ENCODE data around the gene CTNNBL1. TPM values are rescaled to one million over a fixed set of nuclear protein-coding genes. Genes with fewer than 3 reads are reported as not detected.

CTNNBL1 gene
- total RNA-seq, 2 donors from 2014 or later, result 68.6 to 68.7 TPM

DNA sequence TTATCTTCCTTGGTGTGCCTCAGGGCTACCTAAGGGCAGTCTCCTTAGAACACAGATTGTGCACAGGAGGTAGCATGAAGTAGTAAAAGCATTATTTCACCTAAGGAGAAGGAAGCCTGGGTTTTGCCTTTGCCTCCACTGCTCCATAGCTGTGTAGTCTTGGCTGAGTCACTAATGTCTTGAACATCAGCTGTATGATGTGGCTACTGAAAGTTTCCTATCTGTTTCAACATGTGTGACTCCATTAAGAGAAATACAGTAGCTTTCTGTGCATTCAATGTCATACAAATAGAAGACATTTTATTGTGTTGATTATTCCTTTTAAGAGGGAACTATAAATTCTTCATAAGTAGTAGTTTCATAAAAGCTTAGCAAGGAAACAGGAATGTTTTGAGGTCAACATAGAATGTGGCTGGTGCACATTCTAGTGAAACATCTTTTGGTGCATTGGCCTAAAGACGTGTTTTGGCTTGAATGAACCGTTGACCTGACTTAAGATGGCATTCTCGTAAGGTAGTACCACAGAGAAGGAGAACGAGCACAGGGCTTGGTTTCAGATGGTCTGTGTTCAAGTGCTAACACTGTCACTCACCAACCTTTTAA is 70.6 kb downstream of the CTNNBL1 start:
- H3K9ac ChIP-seq (ENCODE audit: extremely low read depth, low read length, poor library complexity, severe bottlenecking), result no peak overlapping the region
- H3K36me3 ChIP-seq (ENCODE audit: control insufficient read depth, insufficient read depth, low read length), result peaks cover 30% of the 10 kb centered on the region
- no peaks in the 10 kb centered on the region for H3K9me3 Mint-ChIP-seq
- no peak overlapping the region for H3K27ac ChIP-seq (ENCODE audit: low read depth, low read length)
- no peak for TF ChIP-seq CTCF (conservative IDR thresholded peaks at IDR 0.05)
- H3K4me1 ChIP-seq (ENCODE audit: control insufficient read depth, insufficient read depth, low read length), result no peaks in the 10 kb centered on the region
- DNase-seq, result no peak
- WGBS, 2 experiments (ENCODE audit: insufficient coverage in 1 of 2, insufficient read length in 1 of 2), result 92 to 100% methylated on average over 4 of the region's 4 CpGs
- H3K4me1 Mint-ChIP-seq, result no peaks in the 10 kb centered on the region
- no peaks in the 10 kb centered on the region for H3K9me3 ChIP-seq (ENCODE audit: control insufficient read depth, low read length)
- H3K27ac Mint-ChIP-seq, result no peak overlapping the region
- no peaks in the 10 kb centered on the region for H3K27me3 Mint-ChIP-seq (ENCODE audit: insufficient read depth)
- no peak overlapping the region for H3K4me3 Mint-ChIP-seq
- H3K36me3 Mint-ChIP-seq (ENCODE audit: low read depth), result peaks cover 21% of the 10 kb centered on the region
- no peak overlapping the region for H3K4me3 ChIP-seq (ENCODE audit: low read length)
- H3K27me3 ChIP-seq (ENCODE audit: control insufficient read depth, insufficient read depth, low read length, poor library complexity, severe bottlenecking), result no peaks in the 10 kb centered on the region

GRCh38 chr20:37770908-37771307 is 77.1 kb downstream of the CTNNBL1 start:
- DNase-seq, result no peak
- H3K9me3 ChIP-seq (ENCODE audit: control insufficient read depth, low read length), result no peaks in the 10 kb centered on the region
- Mint-ChIP-seq H3K36me3 (ENCODE audit: low read depth) (peaks cover 21% of the 10 kb centered on the region), H3K27me3 (ENCODE audit: insufficient read depth) (no peaks in the 10 kb centered on the region), H3K9me3 (no peaks in the 10 kb centered on the region), H3K27ac (no peak overlapping the region), H3K4me3 (no peak overlapping the region), H3K4me1 (no peaks in the 10 kb centered on the region)
- H3K9ac ChIP-seq (ENCODE audit: extremely low read depth, low read length, poor library complexity, severe bottlenecking), result no peak overlapping the region
- H3K27ac ChIP-seq (ENCODE audit: low read depth, low read length), result no peak overlapping the region
- no peak for TF ChIP-seq CTCF (conservative IDR thresholded peaks at IDR 0.05)
- H3K27me3 ChIP-seq (ENCODE audit: control insufficient read depth, insufficient read depth, low read length, poor library complexity, severe bottlenecking), result no peaks in the 10 kb centered on the region
- H3K4me3 ChIP-seq (ENCODE audit: low read length), result no peak overlapping the region
- WGBS, 2 experiments (ENCODE audit: insufficient coverage in 1 of 2, insufficient read length in 1 of 2), result 99 to 100% methylated on average over 1 to 5 of the region's 5 CpGs
- peaks cover 34% of the 10 kb centered on the region for H3K36me3 ChIP-seq (ENCODE audit: control insufficient read depth, insufficient read depth, low read length)
- H3K4me1 ChIP-seq (ENCODE audit: control insufficient read depth, insufficient read depth, low read length), result no peaks in the 10 kb centered on the region

- Mint-ChIP-seq H3K27me3 (ENCODE audit: insufficient read depth) (no peaks in the 10 kb centered on the region), H3K4me3 (no peak overlapping the region), H3K4me1 (no peaks in the 10 kb centered on the region), H3K36me3 (ENCODE audit: low read depth) (peaks cover 8% of the 10 kb centered on the region), H3K27ac (no peak overlapping the region), H3K9me3 (no peaks in the 10 kb centered on the region)
- H3K36me3 ChIP-seq (ENCODE audit: control insufficient read depth, insufficient read depth, low read length), result peaks cover 31% of the 10 kb centered on the region
- no peak for TF ChIP-seq CTCF (conservative IDR thresholded peaks at IDR 0.05)
- no peaks in the 10 kb centered on the region for H3K4me1 ChIP-seq (ENCODE audit: control insufficient read depth, insufficient read depth, low read length)
- DNase-seq, result no peak
- no peaks in the 10 kb centered on the region for H3K27me3 ChIP-seq (ENCODE audit: control insufficient read depth, insufficient read depth, low read length, poor library complexity, severe bottlenecking)
- H3K27ac ChIP-seq (ENCODE audit: low read depth, low read length), result no peak overlapping the region
- H3K9me3 ChIP-seq (ENCODE audit: control insufficient read depth, low read length), result no peaks in the 10 kb centered on the region
- H3K9ac ChIP-seq (ENCODE audit: extremely low read depth, low read length, poor library complexity, severe bottlenecking), result no peak overlapping the region
- 88% methylated on average over 1 of the region's 1 CpG; no CpG with 5 or more reads in 1 of the 2 experiments for WGBS, 2 experiments (ENCODE audit: insufficient coverage in 1 of 2, insufficient read length in 1 of 2)
- H3K4me3 ChIP-seq (ENCODE audit: low read length), result no peak overlapping the region
These were observed 79.5 kb downstream of the CTNNBL1 start for GRCh38 chr20:37773291-37773826.

Data from endodermal cell (in vitro differentiated cells).